GM10266 (cell line): ENCODE data around the gene CBX3.
"Not testable (repeated sequence)": the region's sequence is repeated elsewhere in the genome, so short reads cannot be mapped to it uniquely, and the experiment has no call there.

Experiments
- DNase-seq: peaks from one replicate; pipeline ENCODE4 v3.0.0; 2012; ENCODE audit errors: extremely low spot score
- CTCF ChIP-seq: IDR thresholded peaks from 2 replicates; pipeline ENCODE4 v1.5.1; 2012; ENCODE audit warnings: mild to moderate bottlenecking, low read depth; ENCODE audit not compliant: control insufficient read depth, insufficient read depth; ENCODE audit errors: missing control alignments

The CBX3 gene

GRCh38 chr7:26233902-26234511 is 32.5 kb downstream of the CBX3 start:
- no peak for TF ChIP-seq CTCF
- no peak for DNase-seq

GRCh38 chr7:26237035-26237807 is 35.7 kb downstream of the CBX3 start:
- no peak for DNase-seq
- TF ChIP-seq CTCF = no peak

GRCh38 chr7:26238032-26238431 is 36.5 kb downstream of the CBX3 start:
- TF ChIP-seq CTCF = no peak
- no peak for DNase-seq

GRCh38 chr7:26245150-26245549 is 43.6 kb downstream of the CBX3 start:
- no peak for DNase-seq
- no peak for TF ChIP-seq CTCF

GRCh38 chr7:26250239-26250638 is 48.7 kb downstream of the CBX3 start:
- no peak for DNase-seq

GRCh38 chr7:26261866-26262265 is 60.3 kb downstream of the CBX3 start:
- DNase-seq = not testable (repeated sequence)

More at GRCh38 chr7:26250239-26250638, 48.7 kb downstream of the CBX3 start:
- no peak for TF ChIP-seq CTCF
